HPDE6-E6E7 (cell line): ENCODE results near the gene KLHL40.

Experiments
- DNase-seq: peaks from one replicate; pipeline ENCODE4 v3.0.0; 2011; ENCODE audit warnings: missing footprints; ENCODE audit errors: extremely low spot score

The KLHL40 gene

DNA sequence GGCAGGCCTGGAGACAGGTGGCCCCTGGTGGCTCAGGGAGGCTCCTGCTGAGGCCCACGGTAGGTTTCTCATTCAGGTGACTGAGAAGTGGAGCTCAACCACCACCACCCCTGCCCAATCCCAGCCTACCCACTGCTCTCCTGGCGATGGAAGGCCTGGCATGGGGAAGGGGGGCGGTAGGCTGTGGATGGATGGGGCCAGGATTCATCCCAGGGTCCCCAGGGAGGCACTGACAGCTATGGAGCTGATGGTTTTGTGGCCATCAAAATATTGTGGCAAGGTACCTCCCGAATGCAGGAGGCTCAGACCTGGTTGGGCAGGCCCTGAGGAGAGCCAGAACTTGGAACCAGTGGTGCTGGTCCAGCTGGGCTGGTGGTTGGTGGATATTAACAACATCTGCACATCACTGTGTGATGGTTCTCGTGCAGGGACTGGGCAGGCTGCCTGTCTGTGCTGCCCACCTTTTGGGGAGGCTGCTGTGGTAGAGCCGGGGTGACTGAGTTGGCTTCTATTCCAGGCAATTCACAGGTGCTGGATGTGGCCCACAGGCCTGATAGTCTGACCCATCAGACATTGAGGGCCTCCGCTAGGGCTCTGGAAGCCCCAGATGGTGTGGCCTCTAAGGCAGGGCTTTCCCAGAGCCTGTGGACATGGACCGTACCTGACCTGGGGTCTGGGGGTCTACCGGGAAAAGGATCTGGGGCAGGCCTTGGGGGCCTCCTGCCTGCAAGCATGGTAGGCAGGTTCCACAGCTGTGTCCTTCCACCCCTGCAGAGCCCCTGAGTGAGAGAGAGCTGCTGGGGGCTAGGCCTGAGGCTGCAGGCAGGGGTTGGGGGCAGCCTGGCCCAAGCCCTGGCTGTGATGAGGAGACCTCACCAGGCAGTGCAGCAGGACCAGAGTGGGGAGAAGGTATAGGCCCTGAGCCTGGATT is 28.4 kb upstream of the KLHL40 start:
- DNase-seq, result no peak

GRCh38 chr3:42657675-42658074 is 27.7 kb upstream of the KLHL40 start:
- no peak for DNase-seq

- DNase-seq, result no peak
Measured at GRCh38 chr3:42658091-42658770, 27.1 kb upstream of the KLHL40 start.

DNA sequence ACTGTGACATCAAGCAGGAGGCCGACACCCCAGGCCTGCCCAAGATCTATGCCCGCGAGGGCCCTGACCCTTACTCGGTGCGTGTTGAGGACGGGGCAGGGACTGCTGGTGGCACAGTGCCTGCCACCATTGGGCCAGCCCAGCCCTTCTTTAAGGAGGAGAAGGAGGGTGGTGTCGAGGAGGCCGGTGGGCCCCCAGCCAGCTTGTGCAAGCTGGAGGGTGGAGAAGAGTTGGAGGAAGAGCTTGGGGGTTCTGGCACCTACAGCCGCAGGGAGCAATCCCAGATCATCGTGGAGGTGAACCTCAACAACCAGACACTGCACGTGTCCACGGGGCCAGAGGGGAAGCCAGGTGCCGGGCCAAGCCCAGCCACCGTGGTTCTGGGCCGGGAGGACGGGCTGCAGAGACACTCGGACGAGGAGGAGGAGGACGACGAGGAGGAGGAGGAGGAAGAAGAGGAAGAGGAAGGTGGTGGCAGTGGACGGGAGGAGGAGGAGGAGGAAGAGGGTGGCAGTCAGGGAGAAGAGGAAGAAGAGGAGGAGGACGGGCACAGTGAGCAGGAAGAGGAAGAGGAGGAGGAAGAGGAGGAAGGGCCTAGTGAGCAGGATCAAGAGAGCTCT is 26.5 kb upstream of the KLHL40 start:
- no peak for DNase-seq

DNA sequence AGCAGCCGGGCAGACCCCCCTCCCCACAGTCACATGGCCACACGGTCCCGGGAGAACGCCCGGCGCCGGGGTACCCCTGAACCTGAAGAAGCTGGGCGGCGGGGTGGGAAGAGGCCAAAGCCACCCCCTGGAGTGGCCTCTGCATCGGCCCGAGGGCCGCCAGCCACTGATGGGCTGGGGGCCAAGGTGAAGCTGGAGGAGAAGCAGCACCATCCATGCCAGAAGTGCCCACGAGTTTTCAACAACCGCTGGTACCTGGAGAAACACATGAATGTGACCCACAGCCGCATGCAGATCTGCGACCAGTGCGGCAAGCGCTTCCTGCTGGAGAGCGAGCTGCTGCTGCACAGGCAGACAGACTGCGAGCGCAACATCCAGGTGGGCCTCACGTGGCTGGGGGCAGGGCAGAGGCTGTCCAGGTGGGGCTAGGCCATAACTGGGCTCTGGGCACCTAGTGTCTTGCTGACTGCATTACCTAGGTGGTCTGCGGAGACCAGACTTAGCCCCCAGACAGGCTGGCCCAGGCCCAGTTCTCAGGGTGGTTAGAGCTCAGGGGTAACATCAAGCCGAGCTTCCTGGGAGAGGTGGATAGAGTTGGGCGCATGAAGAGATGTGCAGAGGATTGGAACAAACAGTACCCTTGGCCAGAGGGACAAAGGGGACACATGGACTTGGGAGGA is 25.7 kb upstream of the KLHL40 start:
- DNase-seq, result no peak

GRCh38 chr3:42660131-42660715 is 25.1 kb upstream of the KLHL40 start:
- DNase-seq, result no peak

DNA sequence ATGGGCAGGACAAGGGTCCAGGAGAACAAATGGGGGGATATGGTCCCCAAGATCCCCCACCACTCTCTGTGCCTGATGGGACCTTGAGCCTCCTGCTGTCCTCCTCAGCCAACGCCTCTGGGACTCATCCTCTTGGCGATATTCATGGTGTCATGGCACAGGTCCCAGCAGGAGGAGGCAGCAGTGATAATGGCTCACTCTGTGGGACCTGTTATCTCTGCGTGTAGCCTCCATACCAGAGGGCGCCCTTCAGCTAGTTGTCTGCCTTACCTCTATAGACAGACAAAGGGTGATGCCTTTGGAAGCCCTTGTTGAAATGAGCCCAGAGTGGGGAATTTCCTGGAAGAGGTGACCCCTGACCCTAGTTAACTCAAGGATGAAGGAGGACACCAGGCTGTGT is 24.4 kb upstream of the KLHL40 start:
- no peak for DNase-seq

DNA sequence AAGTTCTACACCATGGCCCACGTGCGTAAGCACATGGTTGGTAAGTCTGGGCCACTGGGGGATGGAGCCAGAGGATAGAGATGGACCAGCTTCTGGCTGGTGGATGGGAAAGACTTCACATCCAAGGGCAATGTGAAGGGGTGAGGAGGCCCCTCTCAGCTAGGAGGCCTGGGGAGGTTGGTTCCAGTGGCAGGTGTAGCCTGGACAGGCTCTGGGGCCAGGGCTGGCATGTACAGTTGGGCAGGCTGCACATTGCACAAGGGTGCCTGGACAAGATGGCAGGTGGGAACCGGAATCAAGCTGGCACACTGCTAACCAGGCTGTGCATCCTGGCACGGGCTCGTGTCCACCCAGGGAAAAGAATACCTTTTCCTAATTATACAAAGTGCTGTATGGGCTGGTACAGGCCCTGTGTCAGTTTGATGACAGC is 23.7 kb upstream of the KLHL40 start:
- DNase-seq, result no peak

GRCh38 chr3:42662037-42662812 is 23.1 kb upstream of the KLHL40 start:
- no peak for DNase-seq

- no peak for DNase-seq
Measured at GRCh38 chr3:42662813-42663535, 22.4 kb upstream of the KLHL40 start.

DNA sequence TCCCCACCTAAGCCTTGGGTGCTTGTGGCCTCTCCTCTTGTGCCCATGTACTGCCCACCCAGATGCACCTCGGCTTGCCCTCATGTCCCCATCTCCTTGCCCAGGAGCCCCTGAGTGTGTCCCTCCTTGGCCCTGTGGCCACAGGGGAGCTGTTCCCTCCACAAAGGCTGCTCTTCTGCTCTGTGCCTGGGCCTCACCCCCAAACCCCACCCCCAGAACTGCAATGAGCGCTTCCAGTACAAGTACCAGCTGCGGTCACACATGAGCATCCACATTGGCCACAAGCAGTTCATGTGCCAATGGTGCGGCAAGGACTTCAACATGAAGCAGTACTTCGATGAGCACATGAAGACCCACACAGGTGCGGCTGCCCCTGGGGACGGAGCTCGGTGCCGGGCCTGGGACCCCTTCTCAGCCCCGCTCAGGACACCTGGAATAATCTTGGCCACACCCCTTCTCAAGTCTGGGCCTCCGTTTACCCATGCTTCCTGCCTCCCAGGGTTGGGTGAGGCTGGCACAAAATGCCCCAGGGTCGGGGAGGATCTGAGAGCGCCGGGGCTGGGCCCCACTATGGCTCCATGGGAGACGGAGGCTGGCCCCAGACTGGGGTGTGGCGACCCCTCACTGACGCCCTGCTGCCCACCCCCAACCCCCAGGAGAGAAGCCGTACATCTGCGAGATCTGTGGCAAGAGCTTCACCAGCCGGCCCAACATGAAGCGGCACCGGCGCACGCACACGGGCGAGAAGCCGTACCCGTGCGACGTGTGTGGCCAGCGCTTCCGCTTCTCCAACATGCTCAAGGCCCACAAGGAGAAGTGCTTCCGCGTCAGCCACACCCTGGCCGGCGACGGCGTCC is 21.5 kb upstream of the KLHL40 start:
- no peak for DNase-seq

GRCh38 chr3:42664438-42664803 is 20.9 kb upstream of the KLHL40 start:
- DNase-seq, result no peak

DNA sequence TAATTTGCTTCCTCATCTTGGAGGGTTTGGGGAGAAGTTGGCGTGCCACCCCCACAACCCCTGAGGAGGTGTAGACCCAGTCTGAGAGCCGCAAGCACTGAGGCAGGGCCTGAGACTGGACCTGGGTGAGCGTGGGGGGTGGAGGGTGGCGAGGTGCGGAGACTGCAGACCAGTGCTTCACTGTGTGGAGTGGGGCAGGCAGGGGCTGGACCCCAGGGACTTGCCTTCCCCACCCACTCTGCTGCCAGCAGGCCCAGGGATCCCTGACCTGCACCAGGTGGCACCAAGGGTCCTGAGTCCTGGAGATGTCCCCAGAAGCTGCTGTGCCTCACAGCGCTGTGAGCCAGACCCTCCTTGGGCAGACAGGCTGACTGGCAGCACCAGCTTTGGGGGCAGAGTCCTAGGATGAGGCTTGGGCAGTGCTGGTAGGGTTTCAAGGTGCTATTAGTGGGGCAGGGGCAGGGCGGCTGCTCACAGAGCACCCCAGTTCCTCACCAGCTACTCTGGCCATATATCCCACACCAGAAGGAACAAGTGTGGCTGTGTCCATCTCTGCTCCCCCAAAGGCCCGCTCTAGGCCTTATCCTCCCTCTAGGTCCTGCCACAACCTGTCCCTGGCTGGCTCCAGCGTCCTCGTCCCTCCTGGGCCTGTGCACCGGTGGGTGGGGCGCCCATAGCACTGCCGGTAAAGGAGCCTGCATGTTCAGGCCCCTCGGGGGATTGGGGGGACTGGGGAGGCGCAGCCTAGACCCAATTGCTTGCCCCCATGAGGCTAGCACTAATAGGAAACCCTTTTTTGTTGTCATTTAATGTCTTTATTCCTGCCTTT is 20.1 kb upstream of the KLHL40 start:
- no peak for DNase-seq

GRCh38 chr3:42666022-42666421 is 19.3 kb upstream of the KLHL40 start:
- DNase-seq, result no peak

GRCh38 chr3:42666577-42666998 is 18.7 kb upstream of the KLHL40 start:
- no peak for DNase-seq

DNA sequence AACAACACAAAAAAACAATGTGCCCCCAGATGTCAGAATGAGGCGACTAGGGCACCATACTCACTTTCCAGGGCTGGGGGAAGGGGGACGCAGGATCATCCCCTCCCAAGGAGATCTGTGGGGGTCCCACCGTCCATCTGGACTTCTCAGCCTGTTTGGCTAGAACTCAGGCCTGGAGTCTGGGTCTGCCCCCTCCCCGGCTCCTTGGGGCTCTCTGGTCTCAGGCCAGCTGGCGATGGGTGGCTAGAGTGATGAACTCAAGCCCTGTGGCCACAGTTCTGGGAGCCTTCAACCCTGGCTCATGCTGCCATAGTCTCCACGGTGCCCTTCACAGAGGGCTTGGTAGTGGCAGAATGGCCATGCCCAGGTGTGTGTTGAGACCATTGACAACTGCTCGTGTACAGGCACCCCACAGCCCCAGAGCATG is 18.2 kb upstream of the KLHL40 start:
- DNase-seq, result no peak

- DNase-seq, result no peak
Measured at GRCh38 chr3:42667523-42668412, 17.6 kb upstream of the KLHL40 start.
